Measurements from ENCODE around the gene INPP5J.

INPP5J gene

GRCh38 chr22:31140746-31141145 is 18.0 kb downstream of the INPP5J start:
- no peak for TF ChIP-seq GATA2 (IDR thresholded peaks at IDR 0.05; ENCODE audit: low read depth, low read length)

- TF ChIP-seq GATA3 (IDR thresholded peaks at IDR 0.05; ENCODE audit: low read depth, low read length) (no peak), GATA2 (IDR thresholded peaks at IDR 0.05; ENCODE audit: low read depth, low read length) (no peak)
These were observed 18.8 kb downstream of the INPP5J start for GRCh38 chr22:31141551-31141950.

GRCh38 chr22:31142285-31142684 is 19.5 kb downstream of the INPP5J start:
- TF ChIP-seq GATA2 (IDR thresholded peaks at IDR 0.05; ENCODE audit: low read depth, low read length) (no peak), GATA3 (IDR thresholded peaks at IDR 0.05; ENCODE audit: low read depth, low read length) (no peak)

DNA sequence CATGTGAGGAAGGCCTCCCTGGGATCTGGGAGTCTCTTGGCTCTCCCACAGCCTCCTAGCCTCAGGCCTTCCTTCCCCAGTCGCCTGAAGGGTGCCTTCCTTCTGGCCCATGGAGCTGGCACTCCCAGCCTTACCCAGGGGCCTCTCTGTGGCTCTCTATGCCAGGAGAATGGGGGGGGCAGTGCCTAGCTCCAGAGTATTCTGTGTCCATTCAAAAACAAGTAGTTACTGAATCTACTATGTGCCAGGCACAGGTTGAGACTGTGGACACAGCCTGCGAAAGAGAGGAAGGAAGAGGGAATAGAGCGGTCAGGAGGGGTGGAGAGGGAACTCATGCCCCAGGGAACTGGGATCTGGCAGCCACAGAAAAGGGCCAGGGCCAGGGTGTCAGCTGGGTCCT is 20.3 kb downstream of the INPP5J start:
- no peak for TF ChIP-seq GATA2 (IDR thresholded peaks at IDR 0.05; ENCODE audit: low read depth, low read length)
- no peak for TF ChIP-seq GATA3 (IDR thresholded peaks at IDR 0.05; ENCODE audit: low read depth, low read length)

- TF ChIP-seq GATA3 (IDR thresholded peaks at IDR 0.05; ENCODE audit: low read depth, low read length): no peak
- no peak for TF ChIP-seq GATA2 (IDR thresholded peaks at IDR 0.05; ENCODE audit: low read depth, low read length)
These were observed 20.8 kb downstream of the INPP5J start for GRCh38 chr22:31143537-31143936.

DNA sequence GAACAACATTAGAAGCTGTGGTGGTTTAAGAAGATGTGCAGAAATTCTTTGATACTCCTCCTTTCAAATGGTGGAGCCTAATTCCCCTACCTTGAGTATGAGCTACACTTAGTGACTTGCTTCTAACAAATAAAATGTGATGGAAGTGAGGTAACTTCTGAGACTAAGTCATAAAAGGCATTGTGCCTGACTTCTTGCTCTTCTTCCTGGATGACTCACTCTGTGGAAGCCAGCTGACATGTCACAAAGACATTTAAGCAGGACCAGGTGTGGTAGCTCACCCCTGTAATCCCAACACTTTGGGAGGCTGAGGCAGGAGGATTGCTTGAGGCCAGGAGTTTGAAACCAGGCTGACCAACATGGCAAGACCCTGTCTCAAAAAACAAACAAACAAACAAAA is 21.5 kb downstream of the INPP5J start:
- TF ChIP-seq GATA2 (IDR thresholded peaks at IDR 0.05; ENCODE audit: low read depth, low read length) (no peak), GATA3 (IDR thresholded peaks at IDR 0.05; ENCODE audit: low read depth, low read length) (no peak)

DNA sequence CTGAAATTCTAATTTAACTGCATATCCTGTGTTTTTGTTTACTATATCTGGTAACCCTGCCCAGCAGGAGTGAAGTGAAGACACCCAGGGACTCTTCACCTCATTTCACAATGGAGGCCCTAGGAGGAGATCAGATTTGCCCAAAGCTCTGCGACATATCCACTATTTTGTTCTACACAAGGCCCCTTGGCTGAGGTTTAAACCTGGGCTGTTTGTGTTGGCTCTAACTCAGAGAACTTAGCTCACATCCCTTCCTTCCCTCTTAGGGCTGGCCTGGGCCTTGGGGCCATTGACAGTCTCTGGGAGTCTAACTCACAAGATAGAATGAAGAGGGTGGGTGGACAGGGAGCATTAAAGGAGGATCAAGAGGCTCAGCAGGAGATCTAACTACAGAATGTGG is 25.7 kb downstream of the INPP5J start:
- TF ChIP-seq GATA3 (IDR thresholded peaks at IDR 0.05; ENCODE audit: low read depth, low read length) (no peak), GATA2 (IDR thresholded peaks at IDR 0.05; ENCODE audit: low read depth, low read length) (no peak)

DNA sequence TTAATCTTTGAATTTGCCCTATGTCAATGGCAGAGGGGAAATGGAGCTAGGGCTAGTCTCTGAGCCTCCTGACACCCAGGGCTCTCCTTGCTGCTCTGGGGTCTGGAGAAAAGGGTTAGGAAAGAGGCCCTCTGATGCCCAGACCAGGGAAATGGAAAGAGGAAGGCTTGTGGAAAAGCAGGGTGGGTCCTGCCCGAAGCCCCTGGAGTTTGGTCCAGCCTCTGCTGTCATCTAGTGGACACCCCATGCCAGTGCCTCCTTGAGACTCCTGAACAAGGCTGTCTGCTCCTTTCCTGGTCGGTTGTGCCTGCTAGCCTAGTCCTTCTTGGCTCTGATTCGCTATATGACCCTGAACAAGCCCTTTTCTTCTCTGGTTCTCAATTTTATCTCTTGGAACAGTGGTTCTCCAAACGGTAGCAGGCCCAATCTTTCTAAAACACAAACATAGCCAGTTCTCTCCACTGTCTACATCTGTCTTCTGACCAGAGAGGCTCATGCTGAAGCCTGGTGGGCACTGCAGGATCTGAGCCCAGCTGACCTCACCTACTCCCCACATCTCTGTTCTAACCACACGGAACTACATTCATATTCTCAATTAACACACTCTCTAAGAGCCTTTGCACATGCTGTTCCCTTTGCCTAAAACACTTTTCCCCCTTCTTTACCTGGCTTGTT is 26.3 kb downstream of the INPP5J start:
- TF ChIP-seq GATA3 (IDR thresholded peaks at IDR 0.05; ENCODE audit: low read depth, low read length) (no peak), GATA2 (IDR thresholded peaks at IDR 0.05; ENCODE audit: low read depth, low read length) (no peak)

GRCh38 chr22:31150615-31151014 is 27.8 kb downstream of the INPP5J start:
- TF ChIP-seq GATA3 (IDR thresholded peaks at IDR 0.05; ENCODE audit: low read depth, low read length) (no peak), GATA2 (IDR thresholded peaks at IDR 0.05; ENCODE audit: low read depth, low read length) (no peak)

DNA sequence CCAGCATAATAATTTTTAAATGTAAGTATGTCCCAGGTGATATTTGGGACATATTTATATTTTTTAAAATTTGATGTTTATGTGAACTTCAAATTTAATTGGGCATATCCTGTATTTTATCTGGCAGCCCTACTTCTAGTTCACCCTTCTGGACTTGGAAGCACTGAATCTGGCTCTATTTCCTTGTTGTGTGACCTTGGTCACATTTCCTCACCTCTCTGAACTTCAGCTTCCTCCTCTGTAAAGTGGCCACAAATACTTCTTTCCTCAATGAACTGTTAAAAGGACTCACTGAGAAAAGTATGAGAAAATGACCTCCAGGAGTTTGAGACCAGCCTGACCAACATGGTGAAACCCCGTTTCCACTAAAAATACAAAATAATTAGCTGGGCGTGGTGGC is 29.1 kb downstream of the INPP5J start:
- TF ChIP-seq GATA3 (IDR thresholded peaks at IDR 0.05; ENCODE audit: low read depth, low read length): no peak
- no peak for TF ChIP-seq GATA2 (IDR thresholded peaks at IDR 0.05; ENCODE audit: low read depth, low read length)

- TF ChIP-seq GATA3 (IDR thresholded peaks at IDR 0.05; ENCODE audit: low read depth, low read length): no peak
- no peak for TF ChIP-seq GATA2 (IDR thresholded peaks at IDR 0.05; ENCODE audit: low read depth, low read length)
These were observed 30.6 kb downstream of the INPP5J start for GRCh38 chr22:31153357-31153756.

DNA sequence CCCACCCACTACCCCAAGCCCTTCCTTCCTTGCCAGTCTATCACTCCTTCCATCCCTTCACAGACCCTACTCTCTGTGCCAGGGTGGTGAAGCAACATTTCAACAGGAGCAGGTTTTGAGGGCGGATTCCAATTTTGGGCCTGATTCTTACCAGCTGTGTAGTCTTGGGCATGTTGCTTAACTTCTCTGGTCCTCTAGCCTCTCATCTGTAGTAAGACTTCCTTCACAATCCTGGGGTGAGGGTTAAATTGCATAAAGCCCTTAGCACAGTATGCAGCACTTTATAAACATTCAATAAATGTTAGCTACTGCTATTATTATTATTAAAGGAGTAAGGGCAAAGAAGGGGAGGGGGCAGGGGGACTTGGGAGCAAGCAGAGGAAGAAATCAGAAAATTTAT is 32.2 kb downstream of the INPP5J start:
- no peak for TF ChIP-seq GATA2 (IDR thresholded peaks at IDR 0.05; ENCODE audit: low read depth, low read length)
- no peak for TF ChIP-seq GATA3 (IDR thresholded peaks at IDR 0.05; ENCODE audit: low read depth, low read length)

- no peak for TF ChIP-seq GATA3 (IDR thresholded peaks at IDR 0.05; ENCODE audit: low read depth, low read length)
- TF ChIP-seq GATA2 (IDR thresholded peaks at IDR 0.05; ENCODE audit: low read depth, low read length): no peak
These were observed 32.7 kb downstream of the INPP5J start for GRCh38 chr22:31155422-31155821.

DNA sequence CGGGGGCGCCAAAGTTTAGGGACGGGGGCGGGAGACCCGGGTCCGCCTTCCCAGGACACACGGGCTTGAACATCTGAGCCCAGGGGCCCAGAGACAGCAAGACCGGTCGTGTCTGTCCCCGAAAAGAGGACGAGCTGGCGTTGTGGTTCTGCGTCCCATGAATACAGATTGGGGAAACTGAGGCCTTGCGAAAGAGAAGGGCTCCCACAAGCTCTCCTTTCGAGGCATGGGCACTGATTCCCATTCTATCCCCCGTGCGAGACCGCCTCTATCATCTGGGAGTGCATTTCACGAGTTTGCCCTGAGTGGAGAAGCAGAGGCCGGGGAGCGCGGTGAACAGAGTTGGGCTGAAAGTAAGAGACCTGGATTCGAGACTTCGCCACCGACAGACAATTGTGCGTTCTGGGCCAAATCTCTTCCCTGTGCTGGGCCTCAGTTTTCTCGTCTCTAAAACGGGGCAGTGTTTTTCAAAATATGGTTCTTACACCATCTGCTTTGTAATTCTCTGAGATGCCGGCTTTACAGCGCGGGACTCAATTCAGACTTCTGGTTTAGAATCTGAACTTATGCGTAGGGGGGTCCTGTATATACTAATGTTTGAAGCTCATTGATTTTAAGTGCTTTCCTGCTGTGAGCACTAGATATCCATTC is 37.7 kb downstream of the INPP5J start:
- TF ChIP-seq GATA3 (IDR thresholded peaks at IDR 0.05; ENCODE audit: low read depth, low read length) (no peak), GATA2 (IDR thresholded peaks at IDR 0.05; ENCODE audit: low read depth, low read length) (no peak)

DNA sequence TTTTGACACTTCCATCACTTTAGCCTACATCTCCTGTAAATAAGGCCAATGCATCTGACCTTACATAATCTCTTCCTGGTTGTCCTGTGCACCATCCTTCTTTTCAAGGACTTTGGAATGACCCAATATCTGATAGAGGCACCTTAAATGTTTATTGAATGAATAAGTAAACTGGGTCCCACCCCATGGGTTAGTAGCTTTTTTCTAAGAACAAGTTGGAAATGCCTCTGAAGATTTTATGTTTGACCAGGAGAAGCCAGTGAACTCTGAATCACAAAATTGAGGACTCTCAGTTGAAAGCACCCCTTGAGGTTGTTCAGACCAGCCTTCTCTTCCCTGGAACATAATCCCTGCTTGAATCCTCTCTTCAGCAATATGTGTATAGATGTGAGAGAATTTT is 38.6 kb downstream of the INPP5J start:
- TF ChIP-seq GATA3 (IDR thresholded peaks at IDR 0.05; ENCODE audit: low read depth, low read length): no peak
- no peak for TF ChIP-seq GATA2 (IDR thresholded peaks at IDR 0.05; ENCODE audit: low read depth, low read length)

All from SH-SY5Y (cell line).